Sigmoid colon (tissue), 4 donors: Measurements from ENCODE around the gene KIAA0232.

Source experiments
- POLR2A ChIP-seq, 2 donors: fragments of 450-650 bp; IDR thresholded peaks; one replicate each; pipeline ENCODE4 v1.6.1; 2016; ENCODE audit warnings: antibody characterized with exemption in 2 of 2, mild to moderate bottlenecking in 2 of 2, moderate library complexity in 2 of 2
- POLR2AphosphoS5 ChIP-seq, 4 donors: sonication (generic); formaldehyde crosslinking; IDR thresholded peaks; one replicate each; pipeline ENCODE4 v1.6.1; 2017; ENCODE audit warnings: antibody characterized with exemption in 4 of 4

GRCh38 chr4:6820695-6821094 is 38.2 kb downstream of the KIAA0232 start:
- TF ChIP-seq POLR2AphosphoS5 (IDR thresholded peaks at IDR 0.05) (no peak), POLR2A (IDR thresholded peaks at IDR 0.05) (no peak)
